BJ (cell line): Measurements from ENCODE around the gene MKKS. TPM values are rescaled to one million over a fixed set of nuclear protein-coding genes. Genes with fewer than 3 reads are reported as not detected.

ENCODE experiments used
- CTCF ChIA-PET: fragments of 350-600 bp; formaldehyde crosslinking; extraction: SDS; loops from one replicate; lab custom pipeline; 2021; ENCODE audit warnings: antibody characterized with exemption, inconsistent platforms; lab: Yijun Ruan, JAX
- POLR2A ChIA-PET: fragments of 300-600 bp; sonication (Branson Sonifier 250); formaldehyde crosslinking; extraction: SDS; loops from one replicate; lab custom pipeline; 2021; ENCODE audit warnings: antibody characterized with exemption; lab: Charles Lee
- DNase-seq: peaks from one replicate; pipeline ENCODE4 v3.0.0-alpha.2; 2011; ENCODE audit warnings: low read depth
- H3K27me3 ChIP-seq: 2 replicates; pipeline ENCODE4 v1.6.0; 2011; ENCODE audit warnings: low read length; ENCODE audit not compliant: control insufficient read depth, insufficient read depth
- H3K36me3 ChIP-seq: 2 replicates; pipeline ENCODE4 v1.5.1; 2011; ENCODE audit warnings: low read length; ENCODE audit not compliant: control insufficient read depth, insufficient read depth
- H3K4me3 ChIP-seq: 2 replicates; pipeline ENCODE4 v1.5.1; 2011; ENCODE audit warnings: low read depth, mild to moderate bottlenecking, control low read depth, low read length
- polyA minus RNA-seq: library from RNA; depleted of rRNA, polyadenylated mRNA; stranded (reverse); fragments of >200 nt; gene quantifications from 2 replicates; pipeline ENCODE4 v1.2.3, GENCODE V29; 2011; rRNA and poly(A)+ RNA removed
- polyA plus RNA-seq: library from polyadenylated mRNA; depleted of rRNA; stranded (reverse); fragments of >200 nt; gene quantifications from 2 replicates; pipeline ENCODE4 v1.2.3, GENCODE V29; 2011; rRNA removed
- TF ChIP-seq, protein P1 (sequence below): IDR thresholded peaks from 2 replicates; pipeline ENCODE4 v1.5.1; 2011; ENCODE audit warnings: low read depth, mild to moderate bottlenecking, control low read depth, inconsistent platforms, low read length, moderate library complexity; ENCODE audit not compliant: insufficient read depth

Gene MKKS
- polyA plus RNA-seq (8.0 and 15.2 TPM in 2 replicates), polyA minus RNA-seq (4.0 TPM in 2 replicates)

- Histone ChIP-seq H3K36me3 (no peaks in the 10 kb centered on the region), H3K27me3 (no peaks in the 10 kb centered on the region), H3K4me3 (peak within 1 kb of the TSS; percentile 98)
- no peak for DNase-seq
- TF ChIP-seq, protein P1, sequence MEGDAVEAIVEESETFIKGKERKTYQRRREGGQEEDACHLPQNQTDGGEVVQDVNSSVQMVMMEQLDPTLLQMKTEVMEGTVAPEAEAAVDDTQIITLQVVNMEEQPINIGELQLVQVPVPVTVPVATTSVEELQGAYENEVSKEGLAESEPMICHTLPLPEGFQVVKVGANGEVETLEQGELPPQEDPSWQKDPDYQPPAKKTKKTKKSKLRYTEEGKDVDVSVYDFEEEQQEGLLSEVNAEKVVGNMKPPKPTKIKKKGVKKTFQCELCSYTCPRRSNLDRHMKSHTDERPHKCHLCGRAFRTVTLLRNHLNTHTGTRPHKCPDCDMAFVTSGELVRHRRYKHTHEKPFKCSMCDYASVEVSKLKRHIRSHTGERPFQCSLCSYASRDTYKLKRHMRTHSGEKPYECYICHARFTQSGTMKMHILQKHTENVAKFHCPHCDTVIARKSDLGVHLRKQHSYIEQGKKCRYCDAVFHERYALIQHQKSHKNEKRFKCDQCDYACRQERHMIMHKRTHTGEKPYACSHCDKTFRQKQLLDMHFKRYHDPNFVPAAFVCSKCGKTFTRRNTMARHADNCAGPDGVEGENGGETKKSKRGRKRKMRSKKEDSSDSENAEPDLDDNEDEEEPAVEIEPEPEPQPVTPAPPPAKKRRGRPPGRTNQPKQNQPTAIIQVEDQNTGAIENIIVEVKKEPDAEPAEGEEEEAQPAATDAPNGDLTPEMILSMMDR: peak; percentile 20; the same call in 1 of the 2 replicates
- POLR2A ChIA-PET: interaction anchor here (0.7 kb wide), 1 partner anchor 121 kb away, joined by 3 read pairs; no protein-coding TSS in a partner anchor
- CTCF ChIA-PET: interaction anchor here (0.9 to 2.4 kb wide), 8 partner anchors 9 to 1110 kb away, joined by 3 to 15 read pairs (median 4); no protein-coding TSS in a partner anchor
Measured at GRCh38 chr20:10433623-10434466, at the start of gene MKKS. TSS of gene MKKS (minus strand) at chr20:10434222. CDS start at chr20:10413514, 20,708 bp downstream.

DNA sequence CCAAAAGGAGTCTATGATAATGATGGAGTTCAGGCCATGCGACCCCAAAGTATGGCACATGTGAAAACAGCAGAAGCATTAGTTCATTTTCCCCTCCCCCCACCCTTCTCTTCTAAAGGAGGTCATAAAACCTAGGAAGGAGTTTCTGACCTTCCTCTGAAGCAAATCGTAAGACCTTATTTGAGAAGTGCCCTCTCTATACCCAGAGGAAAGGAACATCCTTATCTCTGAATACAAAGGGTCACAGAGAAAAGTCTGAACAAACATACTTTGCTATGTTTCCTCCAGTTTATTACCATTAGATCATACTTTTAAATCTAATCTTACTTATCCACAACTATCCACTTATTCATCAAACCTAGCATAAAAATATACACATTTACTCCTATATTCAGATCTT is 49.7 kb upstream of the MKKS start:
- CTCF ChIA-PET: no interaction called here
- DNase-seq: no peak
- Histone ChIP-seq H3K4me3 (no peak overlapping the region), H3K27me3 (no peaks in the 10 kb centered on the region), H3K36me3 (no peaks in the 10 kb centered on the region)
- TF ChIP-seq, protein P1: no peak
- POLR2A ChIA-PET: no interaction called here

GRCh38 chr20:10481676-10482075 is 47.7 kb upstream of the MKKS start:
- POLR2A ChIA-PET: no interaction called here
- Histone ChIP-seq H3K4me3 (no peak overlapping the region), H3K36me3 (no peaks in the 10 kb centered on the region), H3K27me3 (no peaks in the 10 kb centered on the region)
- DNase-seq: no peak
- CTCF ChIA-PET: interaction anchor here (1.0 kb wide), 1 partner anchor 35 kb away, joined by 3 read pairs; no protein-coding TSS in a partner anchor
- TF ChIP-seq, protein P1: no peak

DNA sequence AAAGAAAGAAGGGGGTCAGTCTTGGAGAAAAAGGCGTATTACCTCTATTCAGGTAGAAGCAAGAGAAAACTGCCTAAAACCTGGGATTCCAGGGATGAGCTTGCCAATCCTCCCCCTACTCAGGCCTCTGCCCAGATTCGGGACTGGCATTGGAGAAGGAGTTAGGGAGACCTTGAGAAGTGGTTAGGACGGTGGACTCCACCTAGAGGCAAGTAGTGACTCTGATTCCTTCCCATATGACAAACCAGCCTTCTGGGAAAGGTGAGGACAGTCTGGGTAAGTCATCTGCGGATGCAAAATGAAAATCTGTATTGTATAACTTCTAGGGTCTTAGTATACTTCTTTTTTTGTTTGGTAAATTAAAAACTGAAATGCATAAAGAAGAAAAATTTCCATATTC is 44.9 kb upstream of the MKKS start:
- ChIA-PET POLR2A (no interaction called here), CTCF (interaction anchor here (1.4 kb wide), 1 partner anchor 26 kb away, joined by 4 read pairs; no protein-coding TSS in a partner anchor)
- no peak for DNase-seq
- H3K36me3 ChIP-seq: no peaks in the 10 kb centered on the region
- H3K27me3 ChIP-seq: no peaks in the 10 kb centered on the region
- TF ChIP-seq, protein P1: no peak
- H3K4me3 ChIP-seq: no peak overlapping the region

GRCh38 chr20:10478205-10478604 is 44.2 kb upstream of the MKKS start:
- TF ChIP-seq, protein P1: no peak
- Histone ChIP-seq H3K27me3 (no peaks in the 10 kb centered on the region), H3K36me3 (no peaks in the 10 kb centered on the region), H3K4me3 (no peak overlapping the region)
- no peak for DNase-seq
- CTCF ChIA-PET: interaction anchor here (1.4 kb wide), 1 partner anchor 27 kb away, joined by 4 read pairs; no protein-coding TSS in a partner anchor
- POLR2A ChIA-PET: no interaction called here
